ENCODE measurements around the gene LRP8.

GRCh38 chr1:53376742-53377437 is 49.0 kb upstream of the LRP8 start:
- TF ChIP-seq CTCF (IDR thresholded peaks at IDR 0.05) (no peak), POLR2A (IDR thresholded peaks at IDR 0.05) (no peak)

Data from heart left ventricle (tissue), 13 donors.